ENCODE measurements around the gene CDHR3. TPM values are rescaled to one million over a fixed set of nuclear protein-coding genes. Genes with fewer than 3 reads are reported as not detected.

Gene CDHR3
- total RNA-seq, 1 donor from 2014 or later = 1.1 TPM

DNA sequence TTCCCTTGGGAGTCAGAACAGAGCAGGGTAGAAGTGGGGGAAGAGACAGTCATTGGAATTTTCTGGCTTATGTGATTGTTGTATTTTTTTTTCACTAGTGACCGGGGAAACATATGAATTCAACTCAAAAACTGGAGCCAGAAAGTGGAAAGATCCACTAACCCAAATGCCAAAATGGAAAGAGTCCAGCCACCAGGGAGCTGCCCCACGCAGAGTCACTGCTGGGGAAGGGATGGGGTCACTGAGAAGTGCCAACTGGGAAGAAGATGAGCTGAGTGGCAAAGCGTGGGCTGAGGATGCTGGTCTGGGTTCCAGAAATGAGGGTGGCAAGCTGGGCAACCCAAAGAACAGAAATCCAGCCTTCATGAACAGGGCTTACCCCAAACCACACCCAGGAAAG, 69.2 kb downstream of the CDHR3 start:
- Histone ChIP-seq H3K27me3 (ENCODE audit: control insufficient read depth, insufficient read depth, low read length) (peaks cover 2% of the 10 kb centered on the region), H3K36me3 (ENCODE audit: control insufficient read depth, insufficient read depth, low read length) (no peaks in the 10 kb centered on the region), H3K4me3 (ENCODE audit: low read depth, low read length) (no peak overlapping the region)
- TF ChIP-seq, protein P1, sequence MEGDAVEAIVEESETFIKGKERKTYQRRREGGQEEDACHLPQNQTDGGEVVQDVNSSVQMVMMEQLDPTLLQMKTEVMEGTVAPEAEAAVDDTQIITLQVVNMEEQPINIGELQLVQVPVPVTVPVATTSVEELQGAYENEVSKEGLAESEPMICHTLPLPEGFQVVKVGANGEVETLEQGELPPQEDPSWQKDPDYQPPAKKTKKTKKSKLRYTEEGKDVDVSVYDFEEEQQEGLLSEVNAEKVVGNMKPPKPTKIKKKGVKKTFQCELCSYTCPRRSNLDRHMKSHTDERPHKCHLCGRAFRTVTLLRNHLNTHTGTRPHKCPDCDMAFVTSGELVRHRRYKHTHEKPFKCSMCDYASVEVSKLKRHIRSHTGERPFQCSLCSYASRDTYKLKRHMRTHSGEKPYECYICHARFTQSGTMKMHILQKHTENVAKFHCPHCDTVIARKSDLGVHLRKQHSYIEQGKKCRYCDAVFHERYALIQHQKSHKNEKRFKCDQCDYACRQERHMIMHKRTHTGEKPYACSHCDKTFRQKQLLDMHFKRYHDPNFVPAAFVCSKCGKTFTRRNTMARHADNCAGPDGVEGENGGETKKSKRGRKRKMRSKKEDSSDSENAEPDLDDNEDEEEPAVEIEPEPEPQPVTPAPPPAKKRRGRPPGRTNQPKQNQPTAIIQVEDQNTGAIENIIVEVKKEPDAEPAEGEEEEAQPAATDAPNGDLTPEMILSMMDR (IDR thresholded peaks at IDR 0.05; ENCODE audit: insufficient read depth, low read length, severe bottlenecking) = no peak
- FAIRE-seq = no peak
- DNase-seq (ENCODE audit: low read depth) = no peak

DNA sequence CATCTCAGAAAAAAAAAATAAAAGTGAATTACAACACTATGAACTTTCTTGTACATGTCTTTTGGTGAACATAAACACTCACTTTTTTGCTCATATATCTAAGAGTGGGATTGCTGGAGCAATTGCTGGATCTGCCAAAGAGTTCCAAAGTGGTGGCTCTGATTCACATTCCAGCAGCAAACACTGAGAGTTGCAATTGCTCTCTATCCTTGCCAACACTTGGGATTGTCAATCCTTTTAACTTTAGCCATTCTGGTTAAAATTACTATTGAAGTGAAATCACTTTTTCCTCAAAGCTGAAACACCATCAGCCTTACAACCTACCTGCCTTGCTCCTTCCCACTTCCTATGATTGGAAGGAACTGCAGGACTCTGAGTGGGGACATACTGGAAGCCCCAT, 70.7 kb downstream of the CDHR3 start:
- no peak for FAIRE-seq

DNA sequence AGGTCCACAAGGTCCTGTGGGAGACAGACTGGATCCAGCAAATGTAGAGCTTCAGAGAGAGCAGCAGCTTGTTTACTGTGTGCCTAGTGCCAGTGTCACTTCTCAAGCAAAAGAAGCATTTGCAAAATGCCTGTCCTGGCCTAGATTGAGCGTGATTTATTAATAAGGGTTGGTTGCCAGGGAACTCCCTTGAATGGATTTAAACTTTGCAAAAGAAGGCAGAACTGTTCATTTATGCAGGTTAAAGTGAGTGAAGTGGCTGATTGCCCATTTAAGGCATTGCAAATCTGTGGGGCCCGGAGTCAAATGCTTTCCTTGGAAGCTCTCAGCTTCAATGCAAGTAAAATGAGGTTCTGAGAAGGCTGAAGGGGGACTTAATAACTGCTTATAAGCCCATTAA, 71.3 kb downstream of the CDHR3 start:
- H3K36me3 ChIP-seq (ENCODE audit: control insufficient read depth, insufficient read depth, low read length) = no peaks in the 10 kb centered on the region
- H3K27me3 ChIP-seq (ENCODE audit: control insufficient read depth, insufficient read depth, low read length) = peaks cover 2% of the 10 kb centered on the region
- TF ChIP-seq, protein P1 (IDR thresholded peaks at IDR 0.05; ENCODE audit: insufficient read depth, low read length, severe bottlenecking) = no peak
- no peak for FAIRE-seq
- no peak overlapping the region for H3K4me3 ChIP-seq (ENCODE audit: low read depth, low read length)
- DNase-seq (ENCODE audit: low read depth) = no peak

More for the DNA sequence above, 70.7 kb downstream of the CDHR3 start:
- TF ChIP-seq, protein P1 (IDR thresholded peaks at IDR 0.05; ENCODE audit: insufficient read depth, low read length, severe bottlenecking) = no peak
- no peaks in the 10 kb centered on the region for H3K36me3 ChIP-seq (ENCODE audit: control insufficient read depth, insufficient read depth, low read length)
- no peak for DNase-seq (ENCODE audit: low read depth)
- no peak overlapping the region for H3K4me3 ChIP-seq (ENCODE audit: low read depth, low read length)
- peaks cover 2% of the 10 kb centered on the region for H3K27me3 ChIP-seq (ENCODE audit: control insufficient read depth, insufficient read depth, low read length)

DNA sequence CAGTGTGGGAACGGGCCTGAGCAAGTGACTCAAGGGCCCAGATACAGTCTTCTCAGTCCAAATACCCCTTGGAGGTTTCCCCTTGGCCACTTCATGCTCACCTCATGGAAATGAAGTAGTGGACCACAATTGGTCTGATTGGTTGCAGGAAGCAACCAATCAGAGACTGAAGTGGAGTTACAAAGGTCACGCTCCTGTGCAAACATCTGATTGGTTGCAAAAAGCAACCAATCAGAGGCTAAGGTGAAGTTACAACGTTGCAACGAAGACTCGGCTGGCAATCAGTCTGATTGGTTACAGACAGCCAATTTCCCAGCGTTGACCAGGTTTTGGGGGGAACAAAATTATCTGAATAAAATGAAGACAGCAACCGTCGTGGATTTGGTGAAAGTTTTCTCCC, 72.5 kb downstream of the CDHR3 start:
- H3K36me3 ChIP-seq (ENCODE audit: control insufficient read depth, insufficient read depth, low read length) = no peaks in the 10 kb centered on the region
- TF ChIP-seq, protein P1 (IDR thresholded peaks at IDR 0.05; ENCODE audit: insufficient read depth, low read length, severe bottlenecking) = no peak
- no peak for DNase-seq (ENCODE audit: low read depth)
- no peak for FAIRE-seq
- peaks cover 2% of the 10 kb centered on the region for H3K27me3 ChIP-seq (ENCODE audit: control insufficient read depth, insufficient read depth, low read length)
- H3K4me3 ChIP-seq (ENCODE audit: low read depth, low read length) = no peak overlapping the region

DNA sequence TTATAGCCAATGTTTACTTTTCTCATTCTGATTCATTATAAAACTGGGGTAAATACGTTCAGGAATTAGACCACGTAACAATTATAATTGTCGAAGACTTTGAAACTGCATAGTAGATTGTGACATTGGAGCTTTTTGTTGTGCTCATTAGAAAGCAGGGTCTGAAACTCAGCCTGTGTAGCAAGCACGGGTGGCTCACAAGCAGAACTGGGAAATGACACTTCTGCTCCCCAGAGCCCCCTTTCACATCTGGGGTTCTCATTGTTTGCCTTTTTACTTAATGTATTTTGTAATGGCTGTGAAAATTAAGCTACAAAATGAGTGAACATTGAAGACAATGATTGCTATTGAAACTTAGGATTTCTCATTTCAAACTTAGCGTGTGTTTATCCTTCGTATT, 72.9 kb downstream of the CDHR3 start:
- H3K36me3 ChIP-seq (ENCODE audit: control insufficient read depth, insufficient read depth, low read length) = no peaks in the 10 kb centered on the region
- no peak overlapping the region for H3K4me3 ChIP-seq (ENCODE audit: low read depth, low read length)
- TF ChIP-seq, protein P1 (IDR thresholded peaks at IDR 0.05; ENCODE audit: insufficient read depth, low read length, severe bottlenecking) = no peak
- FAIRE-seq (no peak), DNase-seq (ENCODE audit: low read depth) (no peak)
- peaks cover 2% of the 10 kb centered on the region for H3K27me3 ChIP-seq (ENCODE audit: control insufficient read depth, insufficient read depth, low read length)

DNA sequence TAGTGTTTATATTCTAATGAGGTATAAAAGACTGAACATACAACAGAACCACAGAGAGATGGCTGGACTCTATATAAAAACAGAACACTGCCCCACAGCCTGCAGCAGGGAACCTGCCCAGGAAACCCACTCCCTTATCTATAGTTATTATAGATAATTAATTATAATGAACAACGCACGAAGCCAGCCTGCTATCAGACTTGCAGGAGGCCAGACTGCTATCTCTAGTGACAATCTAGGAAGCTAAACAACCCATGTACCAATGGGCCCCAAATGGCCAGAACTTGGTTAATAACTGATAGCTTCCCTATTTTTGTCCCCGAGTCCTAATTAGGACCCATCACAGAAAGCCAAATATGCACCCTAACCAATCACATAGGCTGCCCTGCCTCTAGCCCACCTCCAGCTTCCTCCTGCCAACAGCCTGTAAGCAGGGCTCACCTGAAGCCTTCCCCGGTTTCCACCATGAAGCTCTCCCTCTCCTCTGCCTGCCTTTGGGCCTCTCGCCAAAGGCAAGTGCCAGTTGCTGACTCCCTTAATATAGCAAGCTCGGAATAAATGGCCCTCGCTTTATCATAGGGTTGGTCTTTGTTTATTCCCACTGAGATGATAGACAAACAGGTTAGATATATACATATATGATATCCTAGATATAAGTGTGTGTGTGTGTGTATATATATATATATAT, 74.6 kb downstream of the CDHR3 start:
- Histone ChIP-seq H3K4me3 (ENCODE audit: low read depth, low read length) (no peak overlapping the region), H3K36me3 (ENCODE audit: control insufficient read depth, insufficient read depth, low read length) (no peaks in the 10 kb centered on the region), H3K27me3 (ENCODE audit: control insufficient read depth, insufficient read depth, low read length) (no peaks in the 10 kb centered on the region)
- TF ChIP-seq, protein P1 (IDR thresholded peaks at IDR 0.05; ENCODE audit: insufficient read depth, low read length, severe bottlenecking) = no peak
- FAIRE-seq (no peak), DNase-seq (ENCODE audit: low read depth) (no peak)
